ENCODE measurements around the gene DYNC1H1.

DNA sequence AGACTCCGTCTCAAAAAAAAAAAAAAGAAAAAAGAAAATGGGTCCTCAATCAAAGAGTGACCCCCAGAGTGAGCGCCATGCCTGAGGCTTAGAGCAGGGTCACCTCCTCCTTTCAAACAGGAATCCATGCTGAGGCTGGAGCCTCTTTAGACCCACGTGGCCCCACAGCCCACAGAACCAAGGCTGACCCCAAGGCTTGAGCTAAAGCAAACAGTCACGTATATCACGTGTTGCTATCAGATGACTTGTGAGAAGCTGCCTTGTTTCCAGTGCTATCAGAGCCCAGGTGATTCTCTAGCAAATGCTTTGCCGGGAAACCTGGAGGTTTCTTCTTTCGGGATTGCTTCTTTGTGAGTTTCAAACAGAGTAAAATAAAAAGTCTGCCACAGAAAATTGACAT, 31.7 kb upstream of the DYNC1H1 start:
- TF ChIP-seq EZH2 (IDR thresholded peaks at IDR 0.05; ENCODE audit: low read depth, unreplicated experiment): no peak
- TF ChIP-seq, protein P1, sequence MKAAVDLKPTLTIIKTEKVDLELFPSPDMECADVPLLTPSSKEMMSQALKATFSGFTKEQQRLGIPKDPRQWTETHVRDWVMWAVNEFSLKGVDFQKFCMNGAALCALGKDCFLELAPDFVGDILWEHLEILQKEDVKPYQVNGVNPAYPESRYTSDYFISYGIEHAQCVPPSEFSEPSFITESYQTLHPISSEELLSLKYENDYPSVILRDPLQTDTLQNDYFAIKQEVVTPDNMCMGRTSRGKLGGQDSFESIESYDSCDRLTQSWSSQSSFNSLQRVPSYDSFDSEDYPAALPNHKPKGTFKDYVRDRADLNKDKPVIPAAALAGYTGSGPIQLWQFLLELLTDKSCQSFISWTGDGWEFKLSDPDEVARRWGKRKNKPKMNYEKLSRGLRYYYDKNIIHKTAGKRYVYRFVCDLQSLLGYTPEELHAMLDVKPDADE (IDR thresholded peaks at IDR 0.05): no peak
